K562 (cell line): ENCODE results near the gene TMEM107. TPM values are rescaled to one million over a fixed set of nuclear protein-coding genes. Genes with fewer than 3 reads are reported as not detected.

ENCODE experiments used
- CHCHD3 ChIP-seq: fragments of 250-450 bp; sonication (Bioruptor Pico); IDR thresholded peaks from 2 replicates; pipeline ENCODE4 v2.1.2; 2022; ENCODE audit warnings: mild to moderate bottlenecking
- GATAD2A ChIP-seq: fragments of 450-650 bp; IDR thresholded peaks from 2 replicates; pipeline ENCODE4 v1.6.1; 2017
- KLF6 ChIP-seq: fragments of 250-450 bp; sonication (Bioruptor Pico); IDR thresholded peaks from 2 replicates; pipeline ENCODE4 v1.4.0; 2020; ENCODE audit warnings: mild to moderate bottlenecking, moderate library complexity, borderline replicate concordance
- POLR2G ChIP-seq: fragments of 200-400 bp; formaldehyde crosslinking; IDR thresholded peaks from 2 replicates; pipeline ENCODE4 v1.6.1; 2017; ENCODE audit warnings: low read depth, mild to moderate bottlenecking, antibody characterized with exemption, low read length, moderate library complexity
- RNF2 ChIP-seq: sonication (generic); IDR thresholded peaks from 2 replicates; pipeline ENCODE4 v1.6.1; 2016
- SIN3A ChIP-seq, 2 experiments: fragments of 150-350 bp in 1 of 2; IDR thresholded peaks; 2 replicates each; pipeline ENCODE4 v1.6.1; 2011 to 2016; ENCODE audit warnings: borderline replicate concordance in 2 of 2, low read depth in 2 of 2, low read length in 2 of 2, mild to moderate bottlenecking in 2 of 2, moderate library complexity in 2 of 2; ENCODE audit not compliant: control insufficient read depth in 1 of 2
- SMAD4 ChIP-seq: fragments of 250-450 bp; sonication (Bioruptor Pico); conservative IDR thresholded peaks from 2 replicates; pipeline ENCODE4 v1.8.0; 2021; ENCODE audit warnings: inconsistent platforms, mild to moderate bottlenecking, moderate library complexity
- SMC3 ChIP-seq: conservative IDR thresholded peaks from 2 replicates; pipeline ENCODE4 v1.6.1; 2011; ENCODE audit warnings: low read depth, low read length, improper control_type of control experiment; ENCODE audit not compliant: insufficient read depth
- SP1 ChIP-seq: sonication (generic); formaldehyde crosslinking; IDR thresholded peaks from 2 replicates; pipeline ENCODE4 v1.8.1; 2022; ENCODE audit warnings: mild to moderate bottlenecking, missing genetic modification reagents
- ZFX ChIP-seq: sonication (generic); formaldehyde crosslinking; IDR thresholded peaks from 2 replicates; pipeline ENCODE4 v1.8.0; 2022; ENCODE audit warnings: mild to moderate bottlenecking, missing genetic modification reagents, moderate library complexity
- ZNF583 ChIP-seq: fragments of 250-450 bp; sonication (Bioruptor Pico); IDR thresholded peaks from 2 replicates; pipeline ENCODE4 v1.4.0; 2020
- polyA plus RNA-seq, 8 experiments: library from polyadenylated mRNA; depleted of rRNA in 4 of 8; stranded (reverse) in 5 of 8; unstranded in 3 of 8; fragments of >200 nt; fragmentation: Nextera tagmentation in 2 of 8; fragmentation: Illumina TruSeq in 1 of 8; extraction: Ambion mirVana in 2 of 8; extraction: Trizol in 1 of 8; gene quantifications; 2 replicates each; pipeline versions ENCODE4 v1.2.1 to v1.2.3, GENCODE V29; 2011 to 2014; ENCODE audit warnings: inconsistent platforms in 1 of 8, missing spikeins in 1 of 8
- total RNA-seq, 7 experiments: library from RNA; depleted of rRNA in 6 of 7; stranded (reverse); fragments of >200 nt in 6 of 7; fragmentation: Illumina TruSeq in 2 of 7; extraction: Trizol in 2 of 7; gene quantifications; 2 replicates each; pipeline versions ENCODE4 v1.2.1 to v1.2.3, GENCODE V29; 2011 to 2021; ENCODE audit warnings: low replicate concordance in 1 of 7
- TF ChIP-seq, protein P1 (sequence below), 2 experiments: IDR thresholded peaks; 2 replicates each; pipeline ENCODE4 v1.6.1; 2011; ENCODE audit warnings: borderline replicate concordance in 1 of 2, control low read depth in 1 of 2, low read depth in 1 of 2, low read length in 1 of 2, mild to moderate bottlenecking in 1 of 2, mixed read lengths in 1 of 2, moderate library complexity in 1 of 2; ENCODE audit not compliant: insufficient read depth in 1 of 2, insufficient read length in 1 of 2, poor library complexity in 1 of 2, severe bottlenecking in 1 of 2; ENCODE audit errors: extremely low read depth in 1 of 2
- TF ChIP-seq, protein P2 (sequence below): sonication (generic); IDR thresholded peaks from 2 replicates; pipeline ENCODE4 v1.6.1; 2016
- TF ChIP-seq, protein P3 (sequence below): fragments of 450-650 bp; conservative IDR thresholded peaks from 2 replicates; pipeline ENCODE4 v1.6.1; 2016; ENCODE audit warnings: missing genetic modification characterization, low read depth, mild to moderate bottlenecking, missing compliant biosample characterization, moderate library complexity
- TF ChIP-seq, protein P4 (sequence below): fragments of 450-650 bp; conservative IDR thresholded peaks from 2 replicates; pipeline ENCODE4 v1.6.1; 2016; ENCODE audit warnings: missing genetic modification characterization, low read depth, mild to moderate bottlenecking, control low read depth, missing compliant biosample characterization
- TF ChIP-seq, protein P5 (sequence below): fragments of 450-650 bp; formaldehyde crosslinking; IDR thresholded peaks from 2 replicates; pipeline ENCODE4 v1.4.0; 2022; ENCODE audit warnings: missing genetic modification characterization
- TF ChIP-seq, protein P6 (sequence below), 3 experiments: fragments of 200-800 bp in 1 of 3; sonication (Bioruptor generic) in 1 of 3; sonication (generic) in 1 of 3; formaldehyde crosslinking in 1 of 3; IDR thresholded peaks; 2 replicates each; pipeline versions ENCODE4 v1.6.1 to v1.8.0; 2016 to 2022; ENCODE audit warnings: mild to moderate bottlenecking in 2 of 3, missing compliant biosample characterization in 2 of 3, missing genetic modification characterization in 2 of 3, missing genetic modification reagents in 1 of 3

Gene TMEM107
- total and polyA plus RNA-seq, 9 of the 15 experiments (the other 6 are each of a cell fraction or from before 2014, with no cell fraction given): 7.1 to 26.2 (median 16.9) TPM

DNA sequence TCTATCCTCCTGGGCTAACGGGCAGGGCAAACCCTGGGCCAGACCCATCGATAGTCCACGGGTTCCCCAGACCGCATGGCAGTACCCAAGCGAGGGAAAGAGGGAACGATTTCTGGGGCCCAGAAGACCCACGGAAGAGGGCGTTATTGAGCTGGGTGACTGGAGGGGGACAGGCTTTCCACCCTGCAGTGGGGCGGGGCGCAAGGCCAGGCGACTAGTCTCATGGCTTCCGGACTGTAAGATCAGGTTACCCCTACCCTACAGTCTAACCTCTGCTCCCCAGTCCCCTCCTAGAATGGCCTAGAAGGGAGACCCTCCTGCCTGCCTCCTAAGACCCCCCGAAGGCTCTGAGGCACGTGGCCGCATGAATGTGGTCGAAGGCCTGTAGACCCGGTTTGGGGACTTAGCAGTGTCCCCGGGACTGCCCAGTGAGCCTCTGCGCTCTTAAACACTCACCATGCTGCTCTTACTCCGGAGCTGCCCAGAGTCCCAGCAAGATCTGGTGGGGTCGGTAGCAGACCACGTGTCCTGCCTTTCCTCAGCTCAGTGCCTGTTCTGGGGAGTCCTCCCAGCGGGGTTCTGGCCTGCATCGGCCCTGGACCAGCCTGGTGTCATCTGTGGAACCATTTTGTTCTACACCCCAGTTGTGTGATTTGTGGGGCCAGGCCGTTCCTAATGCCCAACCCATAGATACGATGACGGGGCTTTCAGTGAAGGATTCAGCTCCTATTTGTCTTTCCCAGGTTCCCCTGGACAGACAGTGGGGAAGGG is 47.4 kb upstream of the TMEM107 start (continued):
- TF ChIP-seq, protein P1, sequence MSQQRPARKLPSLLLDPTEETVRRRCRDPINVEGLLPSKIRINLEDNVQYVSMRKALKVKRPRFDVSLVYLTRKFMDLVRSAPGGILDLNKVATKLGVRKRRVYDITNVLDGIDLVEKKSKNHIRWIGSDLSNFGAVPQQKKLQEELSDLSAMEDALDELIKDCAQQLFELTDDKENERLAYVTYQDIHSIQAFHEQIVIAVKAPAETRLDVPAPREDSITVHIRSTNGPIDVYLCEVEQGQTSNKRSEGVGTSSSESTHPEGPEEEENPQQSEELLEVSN (IDR thresholded peaks at IDR 0.05; ENCODE audit: borderline replicate concordance in 1 of 2, extremely low read depth in 1 of 2, insufficient read depth in 1 of 2, insufficient read length in 1 of 2, low read depth in 1 of 2, low read length in 1 of 2, poor library complexity in 1 of 2, severe bottlenecking in 1 of 2): peak; percentile 83 to 93
- TF ChIP-seq SIN3A (IDR thresholded peaks at IDR 0.05; ENCODE audit: borderline replicate concordance in 2 of 2, control insufficient read depth in 1 of 2, low read depth in 2 of 2, low read length in 2 of 2) (0 out of 4 replicates have a peak, but pooled peaks of 1 of the 2 experiments have one; percentile 48), SMAD4 (CRISPR knock-in tag) (0 out of 2 replicates have a peak, but pooled peaks have one; percentile 17), POLR2G (peak; percentile 8; the same call in 1 of the 2 replicates), ZFX (CRISPR knock-in tag) (peak; percentile 63), SMC3 (0 out of 2 replicates have a peak, but pooled peaks have one; percentile 10), KLF6 (CRISPR knock-in tag) (0 out of 2 replicates have a peak, but pooled peaks have one; percentile 9), SP1 (CRISPR knock-in tag) (no peak), RNF2 (0 out of 2 replicates have a peak, but pooled peaks have one; percentile 39), ZNF583 (peak; percentile 62; the same call in 1 of the 2 replicates), CHCHD3 (CRISPR knock-in tag) (no peak), GATAD2A (0 out of 2 replicates have a peak, but pooled peaks have one; percentile 12)
- TF ChIP-seq, protein P2, sequence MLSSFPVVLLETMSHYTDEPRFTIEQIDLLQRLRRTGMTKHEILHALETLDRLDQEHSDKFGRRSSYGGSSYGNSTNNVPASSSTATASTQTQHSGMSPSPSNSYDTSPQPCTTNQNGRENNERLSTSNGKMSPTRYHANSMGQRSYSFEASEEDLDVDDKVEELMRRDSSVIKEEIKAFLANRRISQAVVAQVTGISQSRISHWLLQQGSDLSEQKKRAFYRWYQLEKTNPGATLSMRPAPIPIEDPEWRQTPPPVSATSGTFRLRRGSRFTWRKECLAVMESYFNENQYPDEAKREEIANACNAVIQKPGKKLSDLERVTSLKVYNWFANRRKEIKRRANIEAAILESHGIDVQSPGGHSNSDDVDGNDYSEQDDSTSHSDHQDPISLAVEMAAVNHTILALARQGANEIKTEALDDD: peak; percentile 92
- TF ChIP-seq, protein P3, sequence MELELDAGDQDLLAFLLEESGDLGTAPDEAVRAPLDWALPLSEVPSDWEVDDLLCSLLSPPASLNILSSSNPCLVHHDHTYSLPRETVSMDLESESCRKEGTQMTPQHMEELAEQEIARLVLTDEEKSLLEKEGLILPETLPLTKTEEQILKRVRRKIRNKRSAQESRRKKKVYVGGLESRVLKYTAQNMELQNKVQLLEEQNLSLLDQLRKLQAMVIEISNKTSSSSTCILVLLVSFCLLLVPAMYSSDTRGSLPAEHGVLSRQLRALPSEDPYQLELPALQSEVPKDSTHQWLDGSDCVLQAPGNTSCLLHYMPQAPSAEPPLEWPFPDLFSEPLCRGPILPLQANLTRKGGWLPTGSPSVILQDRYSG (tag): peak; percentile 77
- TF ChIP-seq, protein P4, sequence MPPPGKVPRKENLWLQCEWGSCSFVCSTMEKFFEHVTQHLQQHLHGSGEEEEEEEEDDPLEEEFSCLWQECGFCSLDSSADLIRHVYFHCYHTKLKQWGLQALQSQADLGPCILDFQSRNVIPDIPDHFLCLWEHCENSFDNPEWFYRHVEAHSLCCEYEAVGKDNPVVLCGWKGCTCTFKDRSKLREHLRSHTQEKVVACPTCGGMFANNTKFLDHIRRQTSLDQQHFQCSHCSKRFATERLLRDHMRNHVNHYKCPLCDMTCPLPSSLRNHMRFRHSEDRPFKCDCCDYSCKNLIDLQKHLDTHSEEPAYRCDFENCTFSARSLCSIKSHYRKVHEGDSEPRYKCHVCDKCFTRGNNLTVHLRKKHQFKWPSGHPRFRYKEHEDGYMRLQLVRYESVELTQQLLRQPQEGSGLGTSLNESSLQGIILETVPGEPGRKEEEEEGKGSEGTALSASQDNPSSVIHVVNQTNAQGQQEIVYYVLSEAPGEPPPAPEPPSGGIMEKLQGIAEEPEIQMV (tag): 0 out of 2 replicates have a peak, but pooled peaks have one; percentile 10
- TF ChIP-seq, protein P5, sequence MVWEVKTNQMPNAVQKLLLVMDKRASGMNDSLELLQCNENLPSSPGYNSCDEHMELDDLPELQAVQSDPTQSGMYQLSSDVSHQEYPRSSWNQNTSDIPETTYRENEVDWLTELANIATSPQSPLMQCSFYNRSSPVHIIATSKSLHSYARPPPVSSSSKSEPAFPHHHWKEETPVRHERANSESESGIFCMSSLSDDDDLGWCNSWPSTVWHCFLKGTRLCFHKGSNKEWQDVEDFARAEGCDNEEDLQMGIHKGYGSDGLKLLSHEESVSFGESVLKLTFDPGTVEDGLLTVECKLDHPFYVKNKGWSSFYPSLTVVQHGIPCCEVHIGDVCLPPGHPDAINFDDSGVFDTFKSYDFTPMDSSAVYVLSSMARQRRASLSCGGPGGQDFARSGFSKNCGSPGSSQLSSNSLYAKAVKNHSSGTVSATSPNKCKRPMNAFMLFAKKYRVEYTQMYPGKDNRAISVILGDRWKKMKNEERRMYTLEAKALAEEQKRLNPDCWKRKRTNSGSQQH (CRISPR knock-in tag): 0 out of 2 replicates have a peak, but pooled peaks have one; percentile 49
- TF ChIP-seq, protein P6, sequence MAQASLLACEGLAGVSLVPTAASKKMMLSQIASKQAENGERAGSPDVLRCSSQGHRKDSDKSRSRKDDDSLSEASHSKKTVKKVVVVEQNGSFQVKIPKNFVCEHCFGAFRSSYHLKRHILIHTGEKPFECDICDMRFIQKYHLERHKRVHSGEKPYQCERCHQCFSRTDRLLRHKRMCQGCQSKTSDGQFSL (CRISPR knock-in tag; IDR thresholded peaks at IDR 0.05): no peak
- TF ChIP-seq, protein P6 (tag; IDR thresholded peaks at IDR 0.05): 0 out of 4 replicates have a peak, but pooled peaks of 1 of the 2 experiments have one; percentile 25
